HuH-7 (cell line): Measurements from ENCODE around the gene AUTS2.

Source experiments
- DNase-seq: peaks from one replicate; pipeline ENCODE4 v3.0.0; 2011; ENCODE audit warnings: low spot score

Gene AUTS2

GRCh38 chr7:70663680-70664079 lies 1065.4 kb downstream of the AUTS2 start:
- no peak for DNase-seq

- DNase-seq: no peak
These were observed 1067.7 kb downstream of the AUTS2 start for GRCh38 chr7:70665997-70666396.

GRCh38 chr7:70667406-70667805 lies 1069.1 kb downstream of the AUTS2 start:
- no peak for DNase-seq

GRCh38 chr7:70668606-70669358 lies 1070.5 kb downstream of the AUTS2 start:
- DNase-seq: no peak

- DNase-seq: no peak
These were observed 1071.6 kb downstream of the AUTS2 start for GRCh38 chr7:70669854-70670253.

GRCh38 chr7:70670288-70670687 lies 1072.0 kb downstream of the AUTS2 start:
- no peak for DNase-seq

- no peak for DNase-seq
These were observed 1075.7 kb downstream of the AUTS2 start for GRCh38 chr7:70673778-70674570.

- DNase-seq: no peak
These were observed 1076.3 kb downstream of the AUTS2 start for GRCh38 chr7:70674571-70675010.

- DNase-seq: no peak
These were observed 1078.0 kb downstream of the AUTS2 start for GRCh38 chr7:70676243-70676642.

- DNase-seq: no peak
These were observed 1080.5 kb downstream of the AUTS2 start for GRCh38 chr7:70678621-70679251.

GRCh38 chr7:70679661-70680060 lies 1081.4 kb downstream of the AUTS2 start:
- no peak for DNase-seq

GRCh38 chr7:70680306-70680705 lies 1082.0 kb downstream of the AUTS2 start:
- no peak for DNase-seq

GRCh38 chr7:70680743-70681468 lies 1082.6 kb downstream of the AUTS2 start:
- DNase-seq: no peak

GRCh38 chr7:70681469-70682350 lies 1083.4 kb downstream of the AUTS2 start:
- no peak for DNase-seq

GRCh38 chr7:70684173-70684572 lies 1085.9 kb downstream of the AUTS2 start:
- no peak for DNase-seq

GRCh38 chr7:70693321-70693685 lies 1095.0 kb downstream of the AUTS2 start:
- no peak for DNase-seq

GRCh38 chr7:70693686-70694433 lies 1095.6 kb downstream of the AUTS2 start:
- peak; percentile 87 for DNase-seq

GRCh38 chr7:70694434-70694970 lies 1096.2 kb downstream of the AUTS2 start:
- peak; percentile 41 for DNase-seq

GRCh38 chr7:70694971-70695794 lies 1096.9 kb downstream of the AUTS2 start:
- no peak for DNase-seq

GRCh38 chr7:70695795-70696083 lies 1097.5 kb downstream of the AUTS2 start:
- no peak for DNase-seq
